K562 (cell line): ENCODE measurements around the gene FAM78B. TPM values are rescaled to one million over a fixed set of nuclear protein-coding genes. Genes with fewer than 3 reads are reported as not detected.

Source experiments
- ATAC-seq: fragments of 200-7000 bp; cut with Tn5 transposase; 3 replicates; pipeline ENCODE4 v1.9.1; 2020; ENCODE audit warnings: moderate library complexity
- BruUV-seq: library from RNA; stranded (reverse); fragments of 400-500 nt; replicated peaks from 2 replicates; lab custom pipeline; 2021; lab: Mats Ljungman, UMichigan
- CTCF ChIA-PET: fragments of 300-600 bp; formaldehyde crosslinking; extraction: SDS; loops from one replicate; lab custom pipeline; 2021; ENCODE audit warnings: low intra/inter-chr PET ratio; lab: Yijun Ruan, JAX
- POLR2A ChIA-PET: fragments of 300-600, 350-650 bp; sonication (Branson Sonifier 250); formaldehyde crosslinking; extraction: SDS; loops from one replicate; lab custom pipeline; 2021; ENCODE audit warnings: antibody characterized with exemption, inconsistent platforms; lab: Yijun Ruan, JAX
- DNase-seq, 4 experiments: peaks; one replicate each; pipeline versions ENCODE4 v3.0.0 to v3.0.0-alpha.2; 2011 to 2018; ENCODE audit warnings: low spot score in 3 of 4, mixed read lengths in 3 of 4; ENCODE audit errors: extremely low read depth in 1 of 4
- FAIRE-seq: peaks from 2 replicates; lab custom pipeline; 2011; peaks lifted over from hg19 to GRCh38; lab: Jason Lieb, UNC
- H2AFZ ChIP-seq: 2 replicates; pipeline ENCODE4 v1.6.0; 2011; ENCODE audit warnings: low read depth, low read length, control low read depth, inconsistent platforms
- H3K27ac ChIP-seq: fragments of 200-600 bp; 3 replicates; pipeline ENCODE4 v1.8.0; 2011; ENCODE audit warnings: low read depth, mild to moderate bottlenecking, control low read depth, inconsistent platforms, low read length, moderate library complexity, mixed read lengths; ENCODE audit errors: extremely low read depth
- H3K27me3 ChIP-seq, 2 experiments: fragments of 300-600 bp in 1 of 2; 2 replicates in 1 of 2; 3 replicates in 1 of 2; pipeline versions ENCODE4 v1.6.0 to v1.8.0; 2011; ENCODE audit warnings: inconsistent platforms in 2 of 2, low read length in 2 of 2, mild to moderate bottlenecking in 1 of 2, mixed read lengths in 1 of 2, moderate library complexity in 1 of 2; ENCODE audit not compliant: control insufficient read depth in 2 of 2, insufficient read depth in 2 of 2
- H3K36me3 ChIP-seq: fragments of 300-600 bp; 3 replicates; pipeline ENCODE4 v1.8.0; 2011; ENCODE audit warnings: mild to moderate bottlenecking, low read length, inconsistent platforms; ENCODE audit not compliant: control insufficient read depth, insufficient read depth
- H3K4me1 ChIP-seq, 2 experiments: fragments of 200-600 bp in 1 of 2; replicated peaks in 1 of 2; 2 replicates in 1 of 2; 3 replicates in 1 of 2; pipeline versions ENCODE4 v1.5.1 to v1.8.0; 2011; ENCODE audit warnings: inconsistent platforms in 2 of 2, low read length in 2 of 2, mild to moderate bottlenecking in 1 of 2, mixed read lengths in 1 of 2, moderate library complexity in 1 of 2; ENCODE audit not compliant: control insufficient read depth in 2 of 2, insufficient read depth in 2 of 2
- H3K4me2 ChIP-seq: 2 replicates; pipeline ENCODE4 v1.6.1; 2011; ENCODE audit warnings: low read length, control low read depth, inconsistent platforms, mixed read lengths; ENCODE audit not compliant: insufficient read depth
- H3K4me3 ChIP-seq: fragments of 200-600 bp; sonication (generic), shearing (Covaris generic); 2 replicates; pipeline ENCODE4 v1.5.1; 2016; ENCODE audit warnings: control low read depth, inconsistent platforms
- H3K79me2 ChIP-seq: fragments of 200-600 bp; 3 replicates; pipeline ENCODE4 v1.8.0; 2011; ENCODE audit warnings: low read length, inconsistent platforms; ENCODE audit not compliant: control insufficient read depth, insufficient read depth
- H3K9ac ChIP-seq, 2 experiments: 2 replicates each; pipeline versions ENCODE4 v1.6.0 to v1.6.1; 2011; ENCODE audit warnings: low read depth in 2 of 2, low read length in 2 of 2, control low read depth in 1 of 2, inconsistent platforms in 1 of 2, mild to moderate bottlenecking in 1 of 2, mixed read lengths in 1 of 2; ENCODE audit not compliant: insufficient read depth in 1 of 2
- H3K9me1 ChIP-seq: one replicate; pipeline ENCODE4 v1.6.0; 2011; ENCODE audit warnings: inconsistent platforms, mild to moderate bottlenecking, low read length, moderate library complexity; ENCODE audit not compliant: control insufficient read depth, insufficient read depth
- H3K9me3 ChIP-seq: replicated peaks from 2 replicates; pipeline ENCODE4 v1.5.1; 2011; ENCODE audit warnings: low read depth, low read length, inconsistent platforms; ENCODE audit not compliant: control insufficient read depth, insufficient read depth
- H4K20me1 ChIP-seq: replicated peaks from 2 replicates; pipeline ENCODE4 v1.6.1; 2011; ENCODE audit warnings: low read length, inconsistent platforms, mixed read lengths; ENCODE audit not compliant: control insufficient read depth, insufficient read depth
- ADNP ChIP-seq: fragments of 200-800 bp; sonication (Bioruptor generic); IDR thresholded peaks from 2 replicates; pipeline ENCODE4 v1.6.1; 2016; ENCODE audit warnings: missing genetic modification characterization, missing compliant biosample characterization
- CEBPG ChIP-seq, 3 experiments: fragments of 200-800 bp in 1 of 3; sonication (Bioruptor generic) in 1 of 3; sonication (generic) in 1 of 3; formaldehyde crosslinking in 1 of 3; IDR thresholded peaks in 2 of 3; conservative IDR thresholded peaks in 1 of 3; 2 replicates each; pipeline versions ENCODE4 v1.6.1 to v1.8.0; 2016 to 2022; ENCODE audit warnings: missing compliant biosample characterization in 2 of 3, missing genetic modification characterization in 2 of 3, mild to moderate bottlenecking in 1 of 3, missing genetic modification reagents in 1 of 3
- CREB3L1 ChIP-seq: fragments of 450-650 bp; IDR thresholded peaks from 2 replicates; pipeline ENCODE4 v1.6.1; 2014; ENCODE audit warnings: low read depth, mild to moderate bottlenecking, moderate library complexity, borderline replicate concordance
- GABPB1 ChIP-seq: sonication (generic); formaldehyde crosslinking; IDR thresholded peaks from 2 replicates; pipeline ENCODE4 v1.8.0; 2022; ENCODE audit warnings: mild to moderate bottlenecking, missing genetic modification reagents
- POLR3A ChIP-seq: IDR thresholded peaks from 2 replicates; pipeline ENCODE4 v1.6.1; 2011; ENCODE audit warnings: borderline replicate concordance, mild to moderate bottlenecking, moderate library complexity; ENCODE audit not compliant: insufficient read length, insufficient read depth; ENCODE audit errors: extremely low read depth
- ZNF766 ChIP-seq: fragments of 200-800 bp; sonication (Bioruptor generic); conservative IDR thresholded peaks from 2 replicates; pipeline ENCODE4 v1.6.1; 2016; ENCODE audit warnings: missing genetic modification characterization, missing compliant biosample characterization
- WGBS: fragments of 100-300 bp; shearing (Covaris generic); methylation state at CpG from one replicate; pipeline ENCODE4 v1.1.6; 2016; ENCODE audit warnings: low coverage, mixed read lengths; ENCODE audit not compliant: insufficient coverage; ENCODE audit errors: missing lambda C conversion rate; 5-methylcytosine and 5-hydroxymethylcytosine counted together
- in situ Hi-C: fragments of 300-500 bp; cut with MboI; formaldehyde crosslinking; loops from 4 replicates; pipeline ENCODE4 v1.15.0; 2018; ENCODE audit warnings: inconsistent platforms, mixed read lengths
- intact Hi-C: fragments of 100-400 bp; cut with micrococcal nuclease; formaldehyde crosslinking; loops from 2 replicates; pipeline ENCODE4 v1.14.2; 2022
- polyA plus RNA-seq, 8 experiments: library from polyadenylated mRNA; depleted of rRNA in 4 of 8; stranded (reverse) in 5 of 8; unstranded in 3 of 8; fragments of >200 nt; fragmentation: Nextera tagmentation in 2 of 8; fragmentation: Illumina TruSeq in 1 of 8; extraction: Ambion mirVana in 2 of 8; extraction: Trizol in 1 of 8; gene quantifications; 2 replicates each; pipeline versions ENCODE4 v1.2.1 to v1.2.3, GENCODE V29; 2011 to 2014; ENCODE audit warnings: inconsistent platforms in 1 of 8, missing spikeins in 1 of 8
- total RNA-seq, 7 experiments: library from RNA; depleted of rRNA in 6 of 7; stranded (reverse); fragments of >200 nt in 6 of 7; fragmentation: Illumina TruSeq in 2 of 7; extraction: Trizol in 2 of 7; gene quantifications; 2 replicates each; pipeline versions ENCODE4 v1.2.1 to v1.2.3, GENCODE V29; 2011 to 2021; ENCODE audit warnings: low replicate concordance in 1 of 7
- TF ChIP-seq, protein P1 (sequence below): fragments of 250-450 bp; sonication (Bioruptor Pico); IDR thresholded peaks from 2 replicates; pipeline ENCODE4 v1.8.0; 2021; ENCODE audit warnings: mild to moderate bottlenecking, moderate library complexity

FAM78B gene
- total and polyA plus RNA-seq, 9 of the 15 experiments (the other 6 are each of a cell fraction or from before 2014, with no cell fraction given) = 0.04 to 0.43 (median 0.29) TPM; not detected in 1

DNA sequence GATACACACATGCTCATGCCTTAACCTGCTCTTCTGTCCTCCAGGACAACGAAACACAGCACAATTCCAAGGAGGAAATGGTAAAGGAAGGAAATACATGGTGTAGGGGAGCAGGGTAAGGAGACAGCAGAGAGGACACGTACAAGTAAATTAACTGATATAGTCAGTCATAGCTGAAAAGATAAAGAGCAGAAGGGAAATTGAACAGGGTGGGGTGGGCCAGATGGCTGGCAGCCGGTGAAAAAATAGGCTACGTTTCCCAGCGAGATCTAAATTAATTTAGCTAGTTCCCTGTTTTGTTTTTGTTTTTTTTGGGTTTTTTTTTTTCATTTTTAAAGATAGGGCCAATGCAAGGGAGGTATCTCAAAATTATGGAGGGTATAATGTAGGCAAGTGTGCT, 109.2 kb downstream of the FAM78B start:
- Histone ChIP-seq H4K20me1 (0 out of 2 replicates have a peak, but pooled peaks cover 2% of the 10 kb centered on the region), H3K9ac (no peak overlapping the region), H2AFZ (no peak overlapping the region), H3K9me3 (no peaks in the 10 kb centered on the region), H3K27me3 (peaks cover 0 to 5% of the 10 kb centered on the region in 2 experiments; a peak in 1 of 5 replicates), H3K4me2 (no peak overlapping the region), H3K4me3 (no peak overlapping the region), H3K36me3 (no peaks in the 10 kb centered on the region), H3K27ac (no peak overlapping the region), H3K4me1 (no peaks in the 10 kb centered on the region), H3K9me1 (no peaks in the 10 kb centered on the region), H3K79me2 (no peaks in the 10 kb centered on the region)
- in situ Hi-C loops (no loop called here), intact Hi-C loops (no loop called here)
- FAIRE-seq (no peak), ATAC-seq (no peak), DNase-seq (no peak)
- POLR2A ChIA-PET = no interaction called here
- TF ChIP-seq, protein P1, sequence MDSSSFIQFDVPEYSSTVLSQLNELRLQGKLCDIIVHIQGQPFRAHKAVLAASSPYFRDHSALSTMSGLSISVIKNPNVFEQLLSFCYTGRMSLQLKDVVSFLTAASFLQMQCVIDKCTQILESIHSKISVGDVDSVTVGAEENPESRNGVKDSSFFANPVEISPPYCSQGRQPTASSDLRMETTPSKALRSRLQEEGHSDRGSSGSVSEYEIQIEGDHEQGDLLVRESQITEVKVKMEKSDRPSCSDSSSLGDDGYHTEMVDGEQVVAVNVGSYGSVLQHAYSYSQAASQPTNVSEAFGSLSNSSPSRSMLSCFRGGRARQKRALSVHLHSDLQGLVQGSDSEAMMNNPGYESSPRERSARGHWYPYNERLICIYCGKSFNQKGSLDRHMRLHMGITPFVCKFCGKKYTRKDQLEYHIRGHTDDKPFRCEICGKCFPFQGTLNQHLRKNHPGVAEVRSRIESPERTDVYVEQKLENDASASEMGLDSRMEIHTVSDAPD (CRISPR knock-in tag) = no peak
- TF ChIP-seq CREB3L1 (no peak), POLR3A (no peak), GABPB1 (CRISPR knock-in tag) (no peak), ADNP (tag) (no peak), ZNF766 (CRISPR knock-in tag) (no peak), CEBPG (CRISPR knock-in tag; IDR thresholded peaks at IDR 0.05) (no peak), CEBPG (tag; conservative IDR thresholded peaks at IDR 0.05 in 1 of 2, IDR thresholded peaks at IDR 0.05 in 1 of 2) (no peak)
- CTCF ChIA-PET = no interaction called here
- BruUV-seq = no TSS peak
- WGBS = 2% methylated on average over 5 of the region's 5 CpGs
